SK-N-MC (cell line): ENCODE measurements around the gene KCNJ6.

Source experiments
- DNase-seq: peaks from one replicate; pipeline ENCODE4 v3.0.0-alpha.2; 2011; ENCODE audit warnings: low read depth, low spot score
- H3K27ac ChIP-seq: fragments of 200-600 bp; sonication (generic); 2 replicates; pipeline ENCODE4 v1.5.1; 2016; ENCODE audit warnings: mixed run types
- H3K36me3 ChIP-seq: fragments of 200-600 bp; sonication (generic); 2 replicates; pipeline ENCODE4 v1.6.1; 2017; ENCODE audit warnings: antibody characterized with exemption, low read length, mixed read lengths; ENCODE audit not compliant: insufficient read depth
- H3K4me3 ChIP-seq: fragments of 200-600 bp; sonication (generic); 2 replicates; pipeline ENCODE4 v1.5.1; 2016
- H3K9ac ChIP-seq: fragments of 200-600 bp; sonication (generic); 2 replicates; pipeline ENCODE4 v1.8.0; 2017; ENCODE audit warnings: mixed run types, mixed read lengths; ENCODE audit not compliant: insufficient read length
- H3K9me3 ChIP-seq: fragments of 200-600 bp; sonication (generic); 2 replicates; pipeline ENCODE4 v1.6.1; 2017; ENCODE audit warnings: low read depth, mild to moderate bottlenecking, antibody characterized with exemption, low read length, moderate library complexity, mixed read lengths
- EZH2 ChIP-seq: fragments of 200-600 bp; sonication (generic); IDR thresholded peaks from one replicate; pipeline ENCODE4 v1.6.1; 2017; ENCODE audit warnings: antibody characterized with exemption
- FOXP2 ChIP-seq: optimal IDR thresholded peaks from 2 replicates; pipeline ENCODE3; 2011; ENCODE audit warnings: mild to moderate bottlenecking, moderate library complexity; ENCODE audit not compliant: insufficient read depth; ENCODE audit errors: extremely low read length, control extremely low read depth
- POLR2AphosphoS5 ChIP-seq: IDR thresholded peaks from 2 replicates; pipeline ENCODE4 v1.6.1; 2012; ENCODE audit warnings: mild to moderate bottlenecking, low read depth, low read length, borderline replicate concordance

Gene KCNJ6

GRCh38 chr21:37797403-37797802 lies 118.9 kb downstream of the KCNJ6 start:
- H3K4me3 ChIP-seq: no peak overlapping the region
- TF ChIP-seq EZH2 (no peak), POLR2AphosphoS5 (no peak), FOXP2 (no peak)
- H3K27ac ChIP-seq: no peak overlapping the region
- H3K9ac ChIP-seq: no peak overlapping the region
- no peaks in the 10 kb centered on the region for H3K36me3 ChIP-seq
- H3K9me3 ChIP-seq: no peaks in the 10 kb centered on the region
- no peak for DNase-seq

- no peak for DNase-seq
- no peaks in the 10 kb centered on the region for H3K9me3 ChIP-seq
- TF ChIP-seq EZH2 (no peak), POLR2AphosphoS5 (no peak), FOXP2 (no peak)
- no peaks in the 10 kb centered on the region for H3K36me3 ChIP-seq
- no peak overlapping the region for H3K4me3 ChIP-seq
- H3K9ac ChIP-seq: no peak overlapping the region
- H3K27ac ChIP-seq: no peak overlapping the region
Observed at GRCh38 chr21:37796011-37796410, 120.2 kb downstream of the KCNJ6 start.

- Histone ChIP-seq H3K36me3 (no peaks in the 10 kb centered on the region), H3K4me3 (no peak overlapping the region), H3K27ac (no peak overlapping the region), H3K9me3 (no peaks in the 10 kb centered on the region), H3K9ac (no peak overlapping the region)
- TF ChIP-seq POLR2AphosphoS5 (no peak), FOXP2 (no peak), EZH2 (no peak)
- no peak for DNase-seq
Observed at GRCh38 chr21:37793660-37794059, 122.6 kb downstream of the KCNJ6 start.

GRCh38 chr21:37792046-37792445 lies 124.2 kb downstream of the KCNJ6 start:
- H3K27ac ChIP-seq: no peak overlapping the region
- DNase-seq: no peak
- H3K9ac ChIP-seq: no peak overlapping the region
- no peaks in the 10 kb centered on the region for H3K36me3 ChIP-seq
- H3K4me3 ChIP-seq: no peak overlapping the region
- no peak for TF ChIP-seq FOXP2
- TF ChIP-seq EZH2: no peak
- no peak for TF ChIP-seq POLR2AphosphoS5
- H3K9me3 ChIP-seq: no peaks in the 10 kb centered on the region

- Histone ChIP-seq H3K36me3 (no peaks in the 10 kb centered on the region), H3K9ac (no peak overlapping the region), H3K4me3 (no peak overlapping the region), H3K27ac (no peak overlapping the region), H3K9me3 (no peaks in the 10 kb centered on the region)
- TF ChIP-seq POLR2AphosphoS5: no peak
- no peak for DNase-seq
Observed at GRCh38 chr21:37790905-37791304, 125.4 kb downstream of the KCNJ6 start.

- H3K4me3 ChIP-seq: no peak overlapping the region
- DNase-seq: no peak
- no peaks in the 10 kb centered on the region for H3K9me3 ChIP-seq
- H3K9ac ChIP-seq: no peak overlapping the region
- no peak overlapping the region for H3K27ac ChIP-seq
- H3K36me3 ChIP-seq: no peaks in the 10 kb centered on the region
- TF ChIP-seq FOXP2 (no peak), EZH2 (no peak), POLR2AphosphoS5 (no peak)
Observed at GRCh38 chr21:37788503-37788902, 127.8 kb downstream of the KCNJ6 start.

GRCh38 chr21:37787456-37787855 lies 128.8 kb downstream of the KCNJ6 start:
- Histone ChIP-seq H3K9ac (no peak overlapping the region), H3K36me3 (no peaks in the 10 kb centered on the region), H3K27ac (no peak overlapping the region), H3K9me3 (no peaks in the 10 kb centered on the region), H3K4me3 (no peak overlapping the region)
- TF ChIP-seq FOXP2 (no peak), EZH2 (no peak), POLR2AphosphoS5 (no peak)
- no peak for DNase-seq

GRCh38 chr21:37784591-37785318 lies 131.5 kb downstream of the KCNJ6 start:
- no peak for DNase-seq
- no peaks in the 10 kb centered on the region for H3K36me3 ChIP-seq
- H3K9ac ChIP-seq: no peak overlapping the region
- TF ChIP-seq POLR2AphosphoS5 (no peak), FOXP2 (no peak), EZH2 (no peak)
- no peaks in the 10 kb centered on the region for H3K9me3 ChIP-seq
- no peak overlapping the region for H3K27ac ChIP-seq
- H3K4me3 ChIP-seq: no peak overlapping the region

GRCh38 chr21:37783016-37783415 lies 133.2 kb downstream of the KCNJ6 start:
- DNase-seq: no peak
- no peaks in the 10 kb centered on the region for H3K36me3 ChIP-seq
- H3K9me3 ChIP-seq: no peaks in the 10 kb centered on the region
- H3K27ac ChIP-seq: no peak overlapping the region
- no peak overlapping the region for H3K4me3 ChIP-seq
- TF ChIP-seq POLR2AphosphoS5: no peak
- TF ChIP-seq FOXP2: no peak
- no peak overlapping the region for H3K9ac ChIP-seq
